Testis (tissue), 2 donors: ENCODE measurements around the gene CARD10.

Source experiments
- CTCF ChIP-seq, 3 experiments: fragments of 450-650 bp in 2 of 3; fragments of 200-600 bp in 1 of 3; sonication (generic) in 1 of 3; IDR thresholded peaks; one replicate each; pipeline ENCODE4 v1.5.1; 2016 to 2019; ENCODE audit warnings: antibody characterized with exemption in 3 of 3, mild to moderate bottlenecking in 2 of 3, moderate library complexity in 1 of 3
- POLR2A ChIP-seq: fragments of 450-650 bp; IDR thresholded peaks from one replicate; pipeline ENCODE4 v1.6.1; 2017; ENCODE audit warnings: antibody characterized with exemption, mild to moderate bottlenecking, moderate library complexity

GRCh38 chr22:37509059-37509860, 10.0 kb downstream of the CARD10 start:
- TF ChIP-seq CTCF (IDR thresholded peaks at IDR 0.05) (no peak), POLR2A (no peak)
